ENCODE measurements around the gene PLA2G2D. TPM values are rescaled to one million over a fixed set of nuclear protein-coding genes. Genes with fewer than 3 reads are reported as not detected.

PLA2G2D gene
- total and polyA plus RNA-seq, 2 of the 8 experiments (the other 6 are each of a cell fraction or from before 2014, with no cell fraction given): not detected

- TF ChIP-seq CHD7 (IDR thresholded peaks at IDR 0.05; ENCODE audit: insufficient replicate concordance, low read length): no peak
- no peak for TF ChIP-seq POLR2AphosphoS5 (IDR thresholded peaks at IDR 0.05; ENCODE audit: low read depth, low read length)
- no peak for TF ChIP-seq KDM5A (IDR thresholded peaks at IDR 0.05; ENCODE audit: low read length)
- TF ChIP-seq EZH2 (IDR thresholded peaks at IDR 0.05; ENCODE audit: low read depth, low read length, severe bottlenecking): no peak
- TF ChIP-seq YY1 (IDR thresholded peaks at IDR 0.05; ENCODE audit: low read depth, low read length): no peak
- no peak for TF ChIP-seq TAF7 (optimal IDR thresholded peaks at IDR 0.05; ENCODE audit: borderline replicate concordance, low read depth, low read length)
- no peak for TF ChIP-seq USF2 (IDR thresholded peaks at IDR 0.05; ENCODE audit: low read length)
- no peak for TF ChIP-seq CHD2 (IDR thresholded peaks at IDR 0.05; ENCODE audit: low read length)
Measured at GRCh38 chr1:20090119-20090518, 29.2 kb downstream of the PLA2G2D start (continued).
